HTERT RPE-1 (cell line): Measurements from ENCODE around the gene GLI3.

ENCODE experiments used
- in situ Hi-C: fragments of 300-500 bp; cut with MboI; formaldehyde crosslinking; loops from 4 replicates; pipeline ENCODE4 v1.14.3; 2020; ENCODE audit warnings: low sequenced_read_pairs

The GLI3 gene

DNA sequence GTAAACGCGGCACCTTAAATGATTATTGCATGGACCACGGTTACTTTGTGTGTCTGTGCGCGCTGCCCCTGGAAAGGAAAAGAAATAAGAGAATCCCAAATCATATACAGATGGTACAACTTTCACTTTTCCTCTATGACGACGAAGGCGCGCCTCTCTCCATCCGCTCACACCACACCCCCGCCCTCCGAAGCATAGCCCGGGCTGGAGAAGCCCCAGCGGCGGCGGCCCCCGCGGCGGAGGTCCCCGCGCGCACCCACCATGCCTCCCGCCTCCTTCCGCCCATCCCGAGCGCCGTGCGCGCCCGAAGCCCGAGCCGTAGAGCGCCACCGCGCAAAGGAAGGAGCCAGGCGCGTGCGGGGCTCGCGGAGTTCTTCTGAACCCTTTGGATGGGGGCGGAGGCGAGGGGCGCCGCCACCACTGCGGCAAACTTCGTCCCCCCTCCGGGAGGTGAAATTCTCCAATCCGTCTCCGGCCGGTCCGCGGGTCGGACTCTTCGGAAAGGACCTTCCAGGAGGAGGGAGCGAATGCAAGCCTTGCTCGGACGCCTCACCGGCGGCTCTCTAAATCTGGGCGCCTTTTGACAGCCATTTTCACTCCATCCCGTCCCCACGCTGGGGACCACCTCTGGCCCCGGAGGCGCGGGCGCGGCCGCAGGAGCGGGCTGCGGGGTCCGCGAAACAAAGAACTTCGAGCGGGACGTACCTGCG lies 588 bp downstream of the GLI3 start:
- in situ Hi-C loops = no loop called here

DNA sequence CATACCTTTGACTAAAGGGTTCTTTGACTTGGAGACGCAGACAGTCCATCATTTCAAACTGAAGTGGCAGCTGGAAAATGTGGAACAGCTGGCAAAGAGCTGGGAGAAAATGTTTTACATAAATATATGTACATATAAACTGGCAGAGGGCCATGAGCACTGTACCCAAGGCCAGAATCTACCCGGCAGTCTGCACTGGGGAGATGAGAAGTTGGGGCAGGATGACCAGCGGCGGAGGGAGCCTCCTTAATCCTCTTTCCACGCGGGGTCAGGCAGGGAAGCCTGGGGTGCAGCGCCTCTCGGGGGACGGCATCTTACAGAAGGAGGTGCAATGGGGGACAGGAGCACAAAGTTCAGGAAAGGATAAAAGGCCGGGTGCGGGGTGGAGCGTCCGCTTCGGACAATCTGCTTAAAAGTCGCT lies 1.3 kb downstream of the GLI3 start:
- in situ Hi-C loops = no loop called here

DNA sequence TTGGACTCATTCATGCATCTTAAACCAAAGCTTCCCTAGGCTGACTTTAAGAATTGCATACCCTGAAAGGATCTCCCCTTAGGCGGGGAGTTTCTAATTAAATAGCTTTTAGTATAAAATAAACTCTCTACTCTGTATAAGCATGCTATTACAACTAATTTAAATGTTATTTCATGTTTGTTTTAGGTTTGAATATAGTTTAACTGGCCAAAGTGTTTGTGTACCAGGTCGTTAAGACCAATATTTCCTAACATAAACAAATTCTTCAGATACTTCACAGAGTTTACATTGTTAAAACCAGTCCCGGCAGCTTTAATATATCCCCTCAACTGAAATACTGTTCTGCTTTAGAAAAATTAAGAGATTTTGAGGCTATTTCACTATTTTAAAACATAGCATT lies 2.3 kb downstream of the GLI3 start:
- in situ Hi-C loops = no loop called here

DNA sequence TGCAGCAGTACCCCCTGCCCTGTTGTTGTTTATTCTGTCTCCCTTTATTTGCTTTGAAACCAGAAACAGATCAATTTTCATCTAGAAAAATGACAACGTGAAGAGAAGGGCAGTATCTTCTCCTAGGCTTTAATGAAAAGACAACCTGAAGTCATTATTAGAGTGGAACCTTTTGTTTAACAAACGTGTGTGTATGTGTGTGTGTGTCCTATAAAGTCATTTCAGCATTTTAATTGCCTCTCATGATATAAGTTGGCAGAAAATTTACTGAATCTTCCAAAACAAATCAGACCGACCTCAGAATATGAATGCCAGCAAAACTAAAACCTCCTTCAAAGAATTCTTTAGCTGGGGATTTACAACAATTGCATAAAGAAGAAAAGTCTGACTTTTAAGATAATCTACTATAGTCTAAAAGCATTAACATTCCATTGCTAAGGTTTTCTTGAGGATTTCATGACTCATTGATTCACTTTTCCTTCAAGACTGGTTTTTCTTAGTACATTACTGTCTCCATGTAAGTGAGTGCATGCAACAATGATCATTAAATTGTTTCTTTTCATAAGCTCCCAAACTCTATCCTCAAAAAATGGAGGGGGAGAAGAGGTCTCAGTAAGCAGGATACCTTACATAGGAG lies 3.2 kb downstream of the GLI3 start:
- in situ Hi-C loops = no loop called here

DNA sequence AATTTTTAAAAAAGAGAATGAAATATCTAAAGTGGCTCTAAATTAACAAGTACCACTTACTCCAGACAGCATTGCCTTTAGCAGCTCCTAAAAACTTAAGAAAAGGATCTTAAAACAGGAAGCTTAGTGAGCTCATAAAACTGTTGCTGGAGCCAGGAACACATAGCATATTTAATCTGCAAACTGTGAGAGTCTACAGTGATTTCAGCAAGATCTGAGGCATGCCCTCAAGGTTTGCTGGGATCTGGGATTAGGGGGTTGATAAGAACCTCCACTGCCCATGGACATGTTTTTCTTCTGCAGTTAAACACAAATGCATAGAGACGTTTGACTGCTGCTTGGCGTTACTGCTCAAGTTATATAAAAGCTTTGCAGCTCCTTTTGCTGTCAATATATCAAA lies 3.8 kb downstream of the GLI3 start:
- in situ Hi-C loops = no loop called here

DNA sequence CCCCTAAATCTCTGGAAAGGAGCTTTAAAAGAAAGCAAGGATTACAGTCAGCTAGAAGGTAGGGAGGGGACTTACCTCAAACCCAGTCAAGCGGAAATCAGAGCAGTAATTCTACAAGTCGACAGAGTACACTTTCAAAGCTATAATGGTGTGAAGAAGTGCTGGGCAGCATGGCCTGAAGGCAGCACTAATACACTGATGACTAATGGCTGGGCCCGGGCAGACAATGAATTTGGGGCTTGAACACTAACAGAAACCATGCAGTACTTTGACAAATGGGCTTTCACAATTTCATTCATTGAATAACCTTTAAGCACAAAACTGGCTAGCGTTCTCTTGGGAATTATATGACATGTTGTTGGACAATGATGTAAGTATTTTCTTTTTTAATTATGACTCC lies 4.7 kb downstream of the GLI3 start:
- in situ Hi-C loops = no loop called here

DNA sequence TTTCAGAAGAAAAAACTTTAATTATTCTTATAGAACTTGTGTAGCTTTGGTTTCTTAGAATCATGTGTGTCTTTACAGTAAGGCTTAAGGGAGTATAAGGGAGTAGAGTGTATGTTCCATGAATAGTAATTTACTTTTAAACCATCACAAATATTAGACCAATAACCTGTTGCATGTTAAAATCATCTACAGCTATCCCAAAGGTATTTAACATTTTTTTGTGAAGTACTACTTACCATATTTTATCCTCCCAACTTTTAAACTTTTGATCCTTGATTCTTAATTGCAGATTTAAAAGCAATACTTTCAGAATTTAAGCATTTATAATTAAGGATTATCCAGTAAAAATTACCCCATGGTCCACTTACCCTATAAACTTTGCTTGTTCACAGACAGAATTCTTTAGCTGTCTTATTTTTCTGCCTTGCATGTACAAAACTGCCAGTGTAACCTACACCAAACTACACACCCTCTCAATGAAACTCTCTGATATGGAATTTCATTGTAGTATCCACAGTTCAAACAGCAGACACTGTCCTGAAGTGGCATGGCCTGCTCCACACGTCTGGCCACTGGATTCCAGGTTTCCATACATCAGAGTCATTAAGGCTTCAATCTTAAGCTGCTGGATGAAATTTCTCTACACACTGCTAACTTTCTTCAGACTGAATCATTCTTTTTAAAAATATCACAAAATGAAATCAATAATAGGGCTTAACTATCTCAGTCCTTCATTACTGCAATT lies 5.8 kb downstream of the GLI3 start:
- in situ Hi-C loops = no loop called here

DNA sequence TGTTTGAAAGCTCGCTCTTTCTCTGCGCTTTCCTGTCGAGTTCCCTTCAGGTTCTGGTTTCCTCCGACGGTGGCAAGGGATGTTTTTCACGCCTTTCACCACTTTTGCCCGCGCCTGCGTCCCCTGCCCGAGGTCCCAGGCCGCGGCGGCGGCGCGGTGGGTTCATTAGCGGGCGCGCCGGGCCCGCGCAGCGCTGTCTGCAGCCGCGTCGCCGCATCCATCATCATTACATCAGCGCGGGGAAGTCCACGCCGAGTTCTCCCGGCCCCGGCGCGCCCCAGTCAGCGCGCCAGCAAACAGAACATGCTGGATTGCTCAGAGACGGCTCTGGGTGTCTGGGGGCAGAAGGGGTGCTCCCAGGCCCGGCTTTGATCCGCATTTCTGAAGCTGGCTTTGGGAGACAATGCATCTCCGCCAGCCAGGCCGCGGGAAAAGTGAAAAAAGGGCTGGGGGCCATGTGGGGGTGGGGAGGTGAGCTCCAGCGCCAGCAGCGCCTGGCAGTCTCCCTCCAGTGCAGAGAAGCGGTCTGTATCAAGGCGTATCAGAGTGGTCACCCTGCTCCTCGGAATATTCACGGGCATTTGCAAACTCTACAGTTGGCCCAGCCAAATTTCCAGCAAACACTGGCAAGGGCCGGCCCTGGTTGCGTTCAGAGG lies 8.9 kb downstream of the GLI3 start:
- in situ Hi-C loops = no loop called here

DNA sequence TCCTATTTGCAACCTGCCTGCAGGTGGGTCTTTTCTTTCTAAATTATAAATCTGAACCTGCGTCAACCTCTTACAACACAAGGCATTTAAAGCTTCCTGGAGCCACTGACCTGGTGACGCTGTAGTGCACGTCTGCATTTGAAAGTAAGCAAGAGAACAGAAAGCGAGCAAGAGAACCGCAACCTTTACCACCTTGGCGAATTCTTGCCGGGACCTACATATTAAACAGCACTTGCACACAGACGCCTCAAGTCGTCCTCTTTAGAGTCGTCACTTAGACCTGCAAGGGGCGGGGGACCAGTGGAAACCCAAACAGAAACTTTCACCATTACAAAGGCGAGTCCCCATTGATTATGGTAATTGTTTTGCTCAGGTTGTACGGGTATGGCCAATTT lies 9.5 kb downstream of the GLI3 start:
- in situ Hi-C loops = no loop called here

DNA sequence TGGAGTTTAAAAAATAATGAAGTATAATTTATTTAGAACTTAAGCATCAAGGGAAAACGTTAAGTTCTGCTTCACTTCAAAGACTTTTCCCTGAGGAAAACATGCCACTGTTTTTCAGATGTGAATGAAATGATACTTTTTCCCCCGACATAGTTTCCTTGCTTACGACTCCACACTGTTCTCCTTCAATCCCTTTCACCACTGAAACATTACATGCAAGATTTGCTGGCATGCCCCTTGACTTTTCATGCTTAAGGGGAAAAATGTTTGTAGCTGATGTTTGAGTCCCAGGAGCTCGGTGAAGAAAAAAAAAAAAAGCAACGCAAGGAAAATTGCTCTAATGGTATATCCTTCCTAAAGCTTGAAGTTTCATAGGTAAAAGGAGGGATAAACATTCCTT lies 10.0 kb downstream of the GLI3 start:
- in situ Hi-C loops = no loop called here

DNA sequence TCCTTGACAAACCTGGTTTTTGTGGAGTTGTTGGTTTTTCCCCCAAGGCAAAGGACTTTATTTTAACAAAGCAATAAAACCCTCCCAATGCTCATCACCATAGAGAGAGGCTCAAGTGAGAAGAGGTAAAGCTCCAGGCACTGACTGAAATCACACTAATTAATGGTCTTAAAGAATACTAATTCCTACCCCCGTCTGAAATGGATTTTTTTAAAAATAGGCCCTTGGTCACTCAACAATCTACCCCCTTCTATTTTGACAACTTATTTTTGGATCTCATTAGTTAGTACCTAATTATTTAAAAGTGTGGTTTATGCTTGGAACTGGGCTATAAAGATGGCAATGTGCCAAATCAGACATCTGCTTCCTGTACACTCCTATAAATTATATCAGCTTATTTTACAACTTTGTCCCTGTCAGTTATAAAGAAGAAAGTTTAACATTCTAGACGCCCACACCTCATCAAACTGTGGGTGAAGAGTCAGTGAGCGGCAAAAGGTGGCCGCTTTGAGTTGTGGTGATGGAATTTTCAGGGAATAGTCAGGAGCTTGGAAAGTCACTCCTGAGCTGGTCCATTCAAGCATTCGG lies 10.6 kb downstream of the GLI3 start:
- in situ Hi-C loops = no loop called here

DNA sequence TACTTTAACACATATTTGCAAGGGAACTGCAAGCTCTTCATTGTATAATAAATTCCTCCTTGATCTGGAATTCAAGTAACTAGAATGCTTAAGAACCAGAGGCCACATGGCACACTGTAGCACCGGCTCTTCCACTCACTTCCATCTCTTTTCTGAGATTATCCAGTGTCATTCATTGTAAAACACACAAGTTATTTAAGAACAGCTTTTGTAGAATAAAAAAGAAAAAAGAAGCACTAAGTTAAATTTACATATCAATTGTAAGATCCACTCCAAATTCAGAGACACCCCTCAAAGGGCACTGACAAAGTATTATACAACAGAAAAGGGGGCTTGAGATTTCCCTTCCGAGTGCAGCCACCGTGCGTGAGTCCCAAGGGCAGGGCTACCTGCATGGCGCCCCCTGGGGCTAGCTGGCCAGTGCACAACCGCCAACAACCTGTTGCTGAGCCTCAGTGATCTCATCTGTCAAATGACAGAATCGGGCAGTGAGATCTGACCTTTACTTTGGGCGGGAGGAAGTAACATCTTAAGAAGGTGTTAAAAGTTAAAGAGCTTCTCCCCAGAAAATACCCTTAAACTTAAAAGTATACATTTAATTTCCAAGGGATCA lies 12.5 kb downstream of the GLI3 start:
- in situ Hi-C loops = no loop called here

DNA sequence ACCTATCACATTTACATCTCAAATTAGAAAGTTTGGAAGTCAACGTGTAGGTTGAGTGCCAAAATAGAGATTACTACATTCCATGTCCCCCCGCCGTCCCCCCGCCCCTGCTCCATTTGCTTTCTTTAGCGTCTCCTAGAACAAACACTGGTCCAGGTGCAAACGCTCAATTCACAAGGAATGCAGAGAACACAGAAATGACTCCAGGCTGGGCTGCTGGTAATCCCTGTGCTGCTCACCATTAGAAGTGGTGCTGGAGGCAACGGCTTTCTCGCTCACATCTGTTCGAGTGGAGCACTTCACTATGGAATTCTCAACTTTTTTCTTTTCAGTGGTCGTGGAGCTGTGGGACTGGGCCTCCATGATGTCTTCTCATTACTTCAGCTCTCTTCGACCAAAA lies 14.1 kb downstream of the GLI3 start:
- in situ Hi-C loops = no loop called here

DNA sequence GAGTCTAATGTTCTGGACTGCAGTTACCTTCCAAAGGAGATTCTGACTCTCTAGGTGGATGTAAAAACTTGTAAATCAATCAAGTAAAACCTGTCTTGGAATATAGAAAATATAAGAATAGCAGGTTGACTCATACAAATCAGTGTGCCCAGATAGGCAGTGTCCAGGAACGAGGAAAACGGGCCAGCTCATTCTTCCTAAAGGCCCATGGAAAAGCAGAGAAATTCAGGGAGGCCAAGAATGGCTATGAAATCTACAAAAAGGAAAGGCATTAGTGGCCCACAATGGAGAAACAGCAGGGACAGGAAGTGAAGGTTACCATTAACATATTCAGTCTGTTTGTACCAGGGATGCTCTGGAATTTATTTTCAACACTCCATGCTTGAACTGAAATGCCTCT lies 14.9 kb downstream of the GLI3 start:
- in situ Hi-C loops = no loop called here

DNA sequence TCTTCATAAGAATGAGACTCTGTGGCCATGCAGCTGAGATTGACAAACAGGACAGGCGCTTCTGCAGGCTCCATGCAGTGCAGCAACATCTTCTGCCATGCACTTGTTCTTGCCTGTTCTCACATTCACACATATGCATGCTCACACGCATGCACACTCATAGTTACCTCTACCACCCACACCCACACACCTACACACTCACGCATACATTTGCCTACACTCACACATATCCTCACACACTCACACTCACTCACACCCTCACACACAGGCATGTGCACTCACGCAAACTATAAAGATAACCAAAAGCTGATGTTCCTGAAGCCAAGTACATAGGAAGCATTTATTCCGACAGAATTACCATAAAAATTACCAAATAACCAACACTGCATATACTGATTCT lies 15.7 kb downstream of the GLI3 start:
- in situ Hi-C loops = no loop called here

DNA sequence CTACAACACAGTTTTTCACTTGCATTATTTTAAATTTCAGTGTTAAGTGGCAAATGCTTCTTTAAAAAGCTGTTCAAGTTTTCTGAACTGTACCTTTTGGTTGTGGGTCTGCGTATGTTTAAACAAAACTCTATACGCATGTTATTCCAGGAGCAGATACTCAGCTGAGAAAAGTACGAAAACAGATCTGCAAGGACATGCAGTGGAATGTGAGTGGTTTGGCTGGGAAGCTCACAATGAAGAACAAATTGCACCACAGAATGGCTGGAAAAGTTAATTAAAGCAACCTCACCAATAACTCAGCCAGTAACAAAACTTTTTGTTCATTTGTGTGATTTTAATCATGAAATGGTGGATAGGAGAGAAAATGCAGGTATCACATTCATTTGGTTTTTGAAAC lies 17.6 kb downstream of the GLI3 start:
- in situ Hi-C loops = no loop called here

DNA sequence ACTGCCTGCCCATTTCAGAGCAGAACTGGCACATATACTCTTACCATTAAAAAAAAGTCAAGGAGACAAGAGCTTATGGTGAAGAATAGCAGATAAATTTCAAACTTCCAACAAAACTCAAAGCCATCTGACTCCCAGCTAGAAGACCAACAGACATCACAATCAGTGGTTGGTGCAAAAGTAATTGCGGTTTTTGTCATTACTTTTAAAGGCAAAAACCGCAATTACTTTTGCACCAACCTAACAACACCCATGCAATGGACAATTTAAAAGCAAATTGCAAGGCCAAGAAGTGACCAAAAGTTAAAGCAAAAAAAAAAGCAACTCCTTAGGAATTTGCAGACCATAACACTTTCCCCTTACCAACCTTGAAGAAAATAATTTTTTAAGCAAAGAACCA lies 18.8 kb downstream of the GLI3 start:
- in situ Hi-C loops = no loop called here

DNA sequence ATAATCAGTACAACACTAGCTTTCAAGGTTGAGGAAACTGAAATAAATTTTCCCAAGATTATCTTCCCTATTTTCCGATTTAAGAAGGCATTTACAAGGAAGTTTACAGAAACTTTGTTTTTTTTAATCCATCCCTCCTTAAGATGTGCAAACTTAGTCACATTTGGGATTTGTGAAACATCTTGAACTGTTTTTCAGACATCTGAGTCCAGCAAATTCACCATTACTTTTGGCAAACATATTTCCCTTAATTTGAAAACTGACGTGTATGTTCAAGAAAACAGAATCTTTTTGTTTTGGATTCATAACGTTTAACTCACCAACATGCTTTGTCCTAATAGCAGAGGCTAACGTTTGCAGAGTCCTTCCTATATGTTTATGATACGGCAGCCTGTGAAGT lies 19.5 kb downstream of the GLI3 start:
- in situ Hi-C loops = no loop called here

DNA sequence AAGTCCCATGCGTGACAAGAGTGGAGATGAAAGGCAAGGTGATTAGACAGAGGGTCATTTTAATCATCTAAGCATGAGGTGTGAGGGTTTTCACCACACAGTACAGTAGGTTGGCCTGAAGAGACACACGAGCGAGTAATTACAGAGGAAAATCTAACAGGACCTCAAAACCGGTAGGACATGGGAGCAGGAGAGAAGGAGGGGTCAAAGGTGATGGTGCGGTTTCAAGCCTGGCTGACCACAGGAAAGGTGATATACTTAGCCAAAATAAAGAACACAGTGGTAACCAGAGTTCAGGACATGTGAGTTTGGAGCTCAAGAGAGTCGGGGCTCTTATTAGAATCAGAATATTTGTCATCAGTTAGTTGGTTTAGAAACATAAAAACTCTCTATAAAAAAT lies 20.0 kb downstream of the GLI3 start:
- in situ Hi-C loops = no loop called here

DNA sequence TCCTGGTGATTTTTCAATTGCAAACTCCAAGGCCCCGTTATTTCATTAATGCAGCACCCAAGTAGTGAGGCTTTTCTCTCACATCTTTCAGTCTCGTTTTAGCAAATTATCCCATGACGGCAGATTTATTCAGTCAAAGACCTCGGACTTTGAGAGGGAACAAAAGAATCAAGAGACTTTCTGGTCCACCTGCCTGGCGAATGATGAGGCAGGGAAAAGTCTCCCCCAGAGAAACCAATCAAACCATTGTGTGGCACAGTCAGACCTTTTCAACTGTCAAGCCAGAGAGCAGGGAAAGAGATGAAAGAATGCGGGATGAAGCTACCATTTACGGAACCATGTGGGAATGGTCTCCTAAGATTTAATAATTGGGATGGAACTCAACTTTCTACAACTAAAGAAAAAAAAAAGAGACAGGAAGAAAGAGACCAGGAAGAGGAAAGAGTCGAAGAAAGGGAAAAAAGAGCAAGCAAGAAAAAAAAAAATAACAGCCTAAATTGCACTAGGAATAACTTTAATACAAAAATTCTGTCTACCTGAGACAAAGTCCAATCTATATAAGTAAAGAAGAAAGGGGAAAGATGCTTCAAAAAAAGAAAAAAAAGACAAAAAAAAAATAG lies 22.8 kb downstream of the GLI3 start:
- in situ Hi-C loops = no loop called here

DNA sequence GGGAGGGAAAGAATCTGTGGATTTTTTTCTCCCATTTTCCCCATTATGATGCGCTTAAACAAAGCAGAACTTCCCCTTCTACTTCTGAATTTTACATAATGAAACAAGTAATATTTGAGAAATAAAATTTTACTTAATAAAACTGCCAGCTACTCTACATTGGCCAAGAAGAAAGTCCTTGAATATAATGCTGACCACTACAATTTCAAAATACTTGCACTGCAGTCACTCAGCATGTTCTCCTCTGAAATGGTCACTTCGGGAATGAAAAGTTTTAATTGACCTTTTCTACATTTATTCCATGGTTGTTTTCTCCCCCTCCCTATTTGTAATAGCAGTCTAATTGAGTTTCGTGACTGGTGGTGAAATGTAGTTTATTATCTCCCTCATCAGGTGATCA lies 23.9 kb downstream of the GLI3 start:
- in situ Hi-C loops = no loop called here
